Breast epithelium (tissue), 3 donors: Measurements from ENCODE around the gene ARHGAP30.

Source experiments
- POLR2A ChIP-seq: fragments of 450-650 bp; IDR thresholded peaks from one replicate; pipeline ENCODE4 v1.6.1; 2016; ENCODE audit warnings: antibody characterized with exemption, mild to moderate bottlenecking, moderate library complexity
- TF ChIP-seq, protein P1 (sequence below), 3 donors: fragments of 450-650 bp; IDR thresholded peaks; one replicate each; pipeline ENCODE4 v1.5.1; 2016 to 2017; ENCODE audit warnings: antibody characterized with exemption in 3 of 3, mild to moderate bottlenecking in 3 of 3, moderate library complexity in 3 of 3

DNA sequence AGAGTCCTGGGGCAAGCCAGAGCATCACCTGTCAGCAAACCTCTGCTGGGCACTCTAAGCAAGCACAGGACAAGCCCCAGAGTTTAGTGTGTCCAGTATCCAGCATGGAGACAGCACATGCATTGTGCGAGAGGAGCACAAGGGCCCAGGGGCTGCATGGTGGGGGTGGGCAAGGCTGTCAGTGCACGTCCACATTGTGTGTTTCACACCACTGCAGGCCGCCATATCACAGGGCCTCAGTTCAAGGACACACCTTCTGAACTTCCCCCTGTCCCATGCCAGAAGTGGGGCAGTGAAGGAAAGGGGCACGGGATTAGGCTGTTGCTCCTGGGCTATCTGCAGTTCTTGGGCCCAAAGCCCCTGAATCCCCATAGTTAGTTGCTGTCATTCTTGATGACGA is 30.1 kb downstream of the ARHGAP30 start:
- TF ChIP-seq, protein P1, sequence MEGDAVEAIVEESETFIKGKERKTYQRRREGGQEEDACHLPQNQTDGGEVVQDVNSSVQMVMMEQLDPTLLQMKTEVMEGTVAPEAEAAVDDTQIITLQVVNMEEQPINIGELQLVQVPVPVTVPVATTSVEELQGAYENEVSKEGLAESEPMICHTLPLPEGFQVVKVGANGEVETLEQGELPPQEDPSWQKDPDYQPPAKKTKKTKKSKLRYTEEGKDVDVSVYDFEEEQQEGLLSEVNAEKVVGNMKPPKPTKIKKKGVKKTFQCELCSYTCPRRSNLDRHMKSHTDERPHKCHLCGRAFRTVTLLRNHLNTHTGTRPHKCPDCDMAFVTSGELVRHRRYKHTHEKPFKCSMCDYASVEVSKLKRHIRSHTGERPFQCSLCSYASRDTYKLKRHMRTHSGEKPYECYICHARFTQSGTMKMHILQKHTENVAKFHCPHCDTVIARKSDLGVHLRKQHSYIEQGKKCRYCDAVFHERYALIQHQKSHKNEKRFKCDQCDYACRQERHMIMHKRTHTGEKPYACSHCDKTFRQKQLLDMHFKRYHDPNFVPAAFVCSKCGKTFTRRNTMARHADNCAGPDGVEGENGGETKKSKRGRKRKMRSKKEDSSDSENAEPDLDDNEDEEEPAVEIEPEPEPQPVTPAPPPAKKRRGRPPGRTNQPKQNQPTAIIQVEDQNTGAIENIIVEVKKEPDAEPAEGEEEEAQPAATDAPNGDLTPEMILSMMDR (IDR thresholded peaks at IDR 0.05) = no peak
- TF ChIP-seq POLR2A = no peak
